Caco-2 (cell line): ENCODE measurements around the gene SMIM34. TPM values are rescaled to one million over a fixed set of nuclear protein-coding genes. Genes with fewer than 3 reads are reported as not detected.
"Not testable (repeated sequence)": the region's sequence is repeated elsewhere in the genome, so short reads cannot be mapped to it uniquely, and the experiment has no call there.

Source experiments
- Bru-seq: library from RNA; stranded (reverse); fragments of 400-500 nt; gene quantifications from one replicate; lab custom pipeline; 2021; lab: Mats Ljungman, UMichigan
- BruChase-seq, 2 experiments: library from RNA; stranded (reverse); fragments of 400-500 nt; gene quantifications; one replicate each; lab custom pipeline; 2021; lab: Mats Ljungman, UMichigan
- BruUV-seq: library from RNA; stranded (reverse); fragments of 400-500 nt; replicated peaks from 2 replicates; lab custom pipeline; 2021; lab: Mats Ljungman, UMichigan
- CTCF ChIA-PET: fragments of 300-600 bp; sonication (Branson Sonifier 250); formaldehyde crosslinking; loops from one replicate; lab custom pipeline; 2022; ENCODE audit warnings: antibody characterized with exemption; lab: Charles Lee
- POLR2A ChIA-PET: fragments of 300-600 bp; sonication (Branson Sonifier 250); formaldehyde crosslinking; loops from one replicate; lab custom pipeline; 2022; ENCODE audit warnings: antibody characterized with exemption; lab: Charles Lee
- DNase-seq, 2 experiments: peaks; one replicate each; pipeline versions ENCODE4 v3.0.0 to v3.0.0-alpha.2; 2020 to 2022
- H3K27me3 ChIP-seq: replicated peaks from 2 replicates; pipeline ENCODE4 v1.6.0; 2011; ENCODE audit warnings: low read length; ENCODE audit not compliant: control insufficient read depth, insufficient read depth
- H3K36me3 ChIP-seq: 2 replicates; pipeline ENCODE4 v1.5.1; 2011; ENCODE audit warnings: low read length; ENCODE audit not compliant: control insufficient read depth, insufficient read depth
- H3K4me1 ChIP-seq: fragments of 250-450 bp; sonication (Bioruptor Pico); 2 replicates; pipeline ENCODE4 v1.5.1; 2020; ENCODE audit warnings: mild to moderate bottlenecking
- H3K4me3 ChIP-seq: 2 replicates; pipeline ENCODE4 v1.5.1; 2011; ENCODE audit warnings: low read depth, mild to moderate bottlenecking, control low read depth, low read length
- H3K9me3 ChIP-seq: fragments of 250-450 bp; sonication (Bioruptor Pico); 2 replicates; pipeline ENCODE4 v1.5.1; 2020; ENCODE audit warnings: mild to moderate bottlenecking, moderate library complexity
- H3K27ac Mint-ChIP-seq: one replicate; pipeline ENCODE4 v1.8.0; 2022; ENCODE audit warnings: mixed read lengths; ENCODE audit not compliant: unreplicated experiment
- H3K27me3 Mint-ChIP-seq: one replicate; pipeline ENCODE4 v1.8.0; 2022; ENCODE audit warnings: mixed read lengths; ENCODE audit not compliant: insufficient read depth, unreplicated experiment
- H3K36me3 Mint-ChIP-seq: one replicate; pipeline ENCODE4 v1.8.0; 2022; ENCODE audit warnings: mild to moderate bottlenecking, mixed read lengths; ENCODE audit not compliant: insufficient read depth, unreplicated experiment
- H3K4me1 Mint-ChIP-seq: one replicate; pipeline ENCODE4 v1.8.0; 2022; ENCODE audit warnings: low read depth, mixed read lengths; ENCODE audit not compliant: unreplicated experiment
- H3K4me3 Mint-ChIP-seq: one replicate; pipeline ENCODE4 v1.8.0; 2022; ENCODE audit warnings: mild to moderate bottlenecking, moderate library complexity, mixed read lengths; ENCODE audit not compliant: unreplicated experiment
- H3K9me3 Mint-ChIP-seq: one replicate; pipeline ENCODE4 v1.8.0; 2022; ENCODE audit warnings: mixed read lengths; ENCODE audit not compliant: unreplicated experiment
- intact Hi-C: fragments of 100-400 bp; cut with micrococcal nuclease; formaldehyde crosslinking; loops from one replicate; pipeline ENCODE4 v1.10.0; 2022; ENCODE audit not compliant: unreplicated experiment
- long read RNA-seq: library from polyadenylated mRNA; stranded (forward); transcript quantifications from one replicate; pipeline ENCODE4 v2.0.0, GENCODE V29; 2022
- total RNA-seq: library from RNA; stranded (reverse); gene quantifications from 2 replicates; pipeline ENCODE4 v1.2.3, GENCODE V29; 2022

The SMIM34 gene
- total RNA-seq (not detected in 2 replicates), Bru-seq, nascent RNA (not detected), BruChase-seq, experiment 1, labeled RNA remaining after a 2-hour chase (not detected), BruChase-seq, experiment 2, labeled RNA remaining after a 6-hour chase (not detected)
- long read RNA-seq, result 0 reads

DNA sequence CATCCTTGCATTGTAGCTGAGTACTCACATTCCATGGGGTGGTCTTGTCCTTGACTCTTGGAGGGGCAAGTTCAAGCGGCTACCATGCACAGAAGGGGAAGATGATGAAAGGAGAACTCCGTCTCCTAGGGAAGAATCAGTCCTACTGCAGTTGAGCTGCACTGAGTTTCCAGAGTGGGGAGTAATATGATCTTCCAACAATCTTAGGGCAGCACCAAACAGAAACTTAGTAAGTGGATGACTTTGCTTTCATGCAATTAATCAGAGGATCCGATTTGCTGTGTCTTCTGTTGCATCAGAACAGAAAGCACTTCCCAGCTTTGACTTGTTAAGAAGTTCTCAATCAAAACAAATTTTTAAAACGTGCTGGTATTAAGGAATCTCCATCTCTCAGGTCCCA lies at the start of gene SMIM34:
SMIM34 (minus strand) TSS at position 147 of the 400 bp plus-strand sequence; CDS start at position 35, 112 bp downstream.
- H3K27ac Mint-ChIP-seq, DNase-seq, H3K4me3 Mint-ChIP-seq, H3K27me3 Mint-ChIP-seq, POLR2A ChIA-PET, CTCF ChIA-PET, H3K27me3 ChIP-seq, H3K36me3 Mint-ChIP-seq, H3K36me3 ChIP-seq, H3K9me3 Mint-ChIP-seq, H3K9me3 ChIP-seq, H3K4me1 Mint-ChIP-seq, BruUV-seq, H3K4me1 ChIP-seq, H3K4me3 ChIP-seq, intact Hi-C loops: not testable (repeated sequence)

- H3K4me3 Mint-ChIP-seq, intact Hi-C loops, H3K27ac Mint-ChIP-seq, DNase-seq, CTCF ChIA-PET, H3K4me1 ChIP-seq, H3K9me3 ChIP-seq, POLR2A ChIA-PET, H3K27me3 Mint-ChIP-seq, H3K4me1 Mint-ChIP-seq, H3K27me3 ChIP-seq, H3K36me3 ChIP-seq, H3K36me3 Mint-ChIP-seq, H3K4me3 ChIP-seq, H3K9me3 Mint-ChIP-seq, BruUV-seq: not testable (repeated sequence)
Observed at GRCh38 chr21:34467333-34467732, 43.6 kb upstream of the SMIM34 start.

DNA sequence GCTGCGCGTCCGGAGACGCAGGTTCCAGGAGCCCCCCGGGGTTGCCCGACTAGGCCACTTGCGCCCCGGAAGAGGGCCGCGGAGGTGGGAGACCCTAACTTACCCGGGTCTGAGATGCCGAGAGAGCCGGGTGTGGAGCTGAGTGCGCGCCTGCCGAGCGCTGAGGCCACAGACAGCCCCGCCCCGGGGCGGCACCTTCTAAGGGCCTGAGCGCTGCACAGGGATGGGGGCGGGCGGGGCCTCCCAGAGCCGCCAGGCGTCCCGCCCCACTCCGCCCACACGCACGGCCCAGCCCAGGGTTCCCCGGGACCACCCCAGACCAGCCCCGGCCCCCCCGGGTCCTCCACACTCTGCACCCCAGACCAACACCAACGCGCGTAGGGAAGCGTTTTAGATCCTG lies 35.7 kb upstream of the SMIM34 start:
- H3K27ac Mint-ChIP-seq, H3K9me3 ChIP-seq, H3K36me3 ChIP-seq, H3K27me3 ChIP-seq, H3K4me3 ChIP-seq, H3K4me1 Mint-ChIP-seq, H3K4me1 ChIP-seq, H3K36me3 Mint-ChIP-seq, intact Hi-C loops, H3K4me3 Mint-ChIP-seq, H3K9me3 Mint-ChIP-seq, BruUV-seq, POLR2A ChIA-PET, CTCF ChIA-PET, DNase-seq, H3K27me3 Mint-ChIP-seq: not testable (repeated sequence)

DNA sequence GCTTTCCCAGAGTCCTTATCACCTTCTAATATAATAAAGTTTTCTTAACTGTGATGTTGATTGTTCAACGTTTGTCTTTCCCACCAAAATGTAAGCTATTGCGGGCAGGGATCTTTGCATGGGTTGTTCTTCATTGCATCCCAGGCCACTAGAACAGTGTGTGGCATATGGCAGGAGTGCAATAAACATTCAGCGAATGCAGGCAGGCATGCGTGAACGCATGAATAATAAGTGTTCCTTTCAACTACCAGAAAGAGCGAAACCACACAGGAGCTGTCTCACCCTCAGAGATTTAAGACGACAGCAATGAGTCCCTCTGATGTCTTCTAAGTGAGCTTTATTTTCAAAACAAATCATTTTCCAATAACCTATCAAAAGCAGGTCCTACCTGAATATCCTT lies 34.5 kb upstream of the SMIM34 start:
- CTCF ChIA-PET, H3K36me3 ChIP-seq, H3K4me3 ChIP-seq, intact Hi-C loops, DNase-seq, H3K9me3 ChIP-seq, H3K27ac Mint-ChIP-seq, H3K27me3 ChIP-seq, H3K36me3 Mint-ChIP-seq, H3K27me3 Mint-ChIP-seq, H3K4me1 Mint-ChIP-seq, H3K4me1 ChIP-seq, BruUV-seq, H3K9me3 Mint-ChIP-seq, H3K4me3 Mint-ChIP-seq, POLR2A ChIA-PET: not testable (repeated sequence)

DNA sequence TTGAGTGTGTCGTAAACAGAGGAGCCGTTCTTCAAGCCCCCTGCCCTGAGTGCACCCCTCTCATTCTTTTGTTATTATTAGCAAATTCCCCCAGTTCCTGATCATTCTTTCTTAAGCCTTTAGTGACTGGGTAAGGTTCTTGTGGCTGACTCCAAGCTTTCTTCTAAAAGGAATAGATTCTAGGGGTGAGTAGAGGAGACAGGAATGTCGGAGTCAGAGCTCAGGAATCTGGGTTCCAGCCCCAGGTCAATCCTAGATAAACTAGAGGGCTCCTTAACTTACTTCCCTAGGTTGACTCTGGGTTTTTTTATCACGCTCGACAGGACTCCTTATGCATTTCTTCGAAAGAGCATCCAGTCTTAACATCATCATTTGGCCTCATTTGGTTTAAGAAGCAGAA lies 32.4 kb upstream of the SMIM34 start:
- H3K36me3 Mint-ChIP-seq, intact Hi-C loops, H3K27me3 Mint-ChIP-seq, H3K9me3 Mint-ChIP-seq, H3K9me3 ChIP-seq, H3K27ac Mint-ChIP-seq, H3K4me1 Mint-ChIP-seq, BruUV-seq, DNase-seq, CTCF ChIA-PET, H3K4me1 ChIP-seq, H3K4me3 ChIP-seq, H3K4me3 Mint-ChIP-seq, H3K27me3 ChIP-seq, H3K36me3 ChIP-seq, POLR2A ChIA-PET: not testable (repeated sequence)

GRCh38 chr21:34455628-34456027 lies 31.9 kb upstream of the SMIM34 start:
- H3K4me1 ChIP-seq, H3K27me3 ChIP-seq, H3K27ac Mint-ChIP-seq, H3K4me1 Mint-ChIP-seq, DNase-seq, intact Hi-C loops, H3K36me3 Mint-ChIP-seq, H3K4me3 Mint-ChIP-seq, BruUV-seq, H3K4me3 ChIP-seq, H3K27me3 Mint-ChIP-seq, H3K9me3 ChIP-seq, H3K36me3 ChIP-seq, CTCF ChIA-PET, H3K9me3 Mint-ChIP-seq, POLR2A ChIA-PET: not testable (repeated sequence)

GRCh38 chr21:34447018-34447417 lies 23.3 kb upstream of the SMIM34 start:
- POLR2A ChIA-PET, BruUV-seq, H3K9me3 ChIP-seq, H3K4me3 ChIP-seq, CTCF ChIA-PET, H3K9me3 Mint-ChIP-seq, H3K4me1 Mint-ChIP-seq, H3K4me3 Mint-ChIP-seq, H3K4me1 ChIP-seq, H3K27ac Mint-ChIP-seq, H3K27me3 ChIP-seq, DNase-seq, H3K36me3 ChIP-seq, H3K27me3 Mint-ChIP-seq, H3K36me3 Mint-ChIP-seq, intact Hi-C loops: not testable (repeated sequence)
